GM19239 (cell line): ENCODE results near the gene MIEF1.
A peak's percentile ranks its signal among the peaks of the same experiment; 100 is the strongest.

Experiments used
- DNase-seq: peaks from one replicate; pipeline ENCODE4 v3.0.0; 2011; ENCODE audit warnings: low spot score; ENCODE audit not compliant: insufficient read length
- FAIRE-seq: peaks from 2 replicates; lab custom pipeline; 2011; peaks lifted over from hg19 to GRCh38; lab: Jason Lieb, UNC

The MIEF1 gene

DNA sequence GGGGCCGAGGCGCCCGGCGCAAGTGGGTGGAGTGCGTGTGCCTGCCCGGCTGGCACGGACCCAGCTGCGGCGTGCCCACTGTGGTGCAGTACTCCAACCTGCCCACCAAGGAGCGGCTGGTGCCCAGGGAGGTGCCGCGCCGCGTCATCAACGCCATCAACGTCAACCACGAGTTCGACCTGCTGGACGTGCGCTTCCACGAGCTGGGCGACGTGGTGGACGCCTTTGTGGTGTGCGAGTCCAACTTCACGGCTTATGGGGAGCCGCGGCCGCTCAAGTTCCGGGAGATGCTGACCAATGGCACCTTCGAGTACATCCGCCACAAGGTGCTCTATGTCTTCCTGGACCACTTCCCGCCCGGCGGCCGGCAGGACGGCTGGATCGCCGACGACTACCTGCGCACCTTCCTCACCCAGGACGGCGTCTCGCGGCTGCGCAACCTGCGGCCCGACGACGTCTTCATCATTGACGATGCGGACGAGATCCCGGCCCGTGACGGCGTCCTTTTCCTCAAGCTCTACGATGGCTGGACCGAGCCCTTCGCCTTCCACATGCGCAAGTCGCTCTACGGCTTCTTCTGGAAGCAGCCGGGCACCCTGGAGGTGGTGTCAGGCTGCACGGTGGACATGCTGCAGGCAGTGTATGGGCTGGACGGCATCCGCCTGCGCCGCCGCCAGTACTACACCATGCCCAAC lies 14.1 kb upstream of the MIEF1 start:
- FAIRE-seq (no peak), DNase-seq (no peak)

DNA sequence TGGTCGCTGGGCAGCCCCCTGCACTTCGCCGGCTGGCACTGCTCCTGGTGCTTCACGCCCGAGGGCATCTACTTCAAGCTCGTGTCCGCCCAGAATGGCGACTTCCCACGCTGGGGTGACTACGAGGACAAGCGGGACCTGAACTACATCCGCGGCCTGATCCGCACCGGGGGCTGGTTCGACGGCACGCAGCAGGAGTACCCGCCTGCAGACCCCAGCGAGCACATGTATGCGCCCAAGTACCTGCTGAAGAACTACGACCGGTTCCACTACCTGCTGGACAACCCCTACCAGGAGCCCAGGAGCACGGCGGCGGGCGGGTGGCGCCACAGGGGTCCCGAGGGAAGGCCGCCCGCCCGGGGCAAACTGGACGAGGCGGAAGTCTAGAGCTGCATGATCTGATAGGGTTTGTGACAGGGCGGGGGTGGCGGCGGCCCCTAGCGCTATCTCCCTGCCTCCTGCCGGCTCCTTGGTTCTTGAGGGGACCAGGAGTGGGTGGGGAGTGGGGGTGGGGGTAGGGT lies 13.5 kb upstream of the MIEF1 start:
- FAIRE-seq (no peak), DNase-seq (no peak)

DNA sequence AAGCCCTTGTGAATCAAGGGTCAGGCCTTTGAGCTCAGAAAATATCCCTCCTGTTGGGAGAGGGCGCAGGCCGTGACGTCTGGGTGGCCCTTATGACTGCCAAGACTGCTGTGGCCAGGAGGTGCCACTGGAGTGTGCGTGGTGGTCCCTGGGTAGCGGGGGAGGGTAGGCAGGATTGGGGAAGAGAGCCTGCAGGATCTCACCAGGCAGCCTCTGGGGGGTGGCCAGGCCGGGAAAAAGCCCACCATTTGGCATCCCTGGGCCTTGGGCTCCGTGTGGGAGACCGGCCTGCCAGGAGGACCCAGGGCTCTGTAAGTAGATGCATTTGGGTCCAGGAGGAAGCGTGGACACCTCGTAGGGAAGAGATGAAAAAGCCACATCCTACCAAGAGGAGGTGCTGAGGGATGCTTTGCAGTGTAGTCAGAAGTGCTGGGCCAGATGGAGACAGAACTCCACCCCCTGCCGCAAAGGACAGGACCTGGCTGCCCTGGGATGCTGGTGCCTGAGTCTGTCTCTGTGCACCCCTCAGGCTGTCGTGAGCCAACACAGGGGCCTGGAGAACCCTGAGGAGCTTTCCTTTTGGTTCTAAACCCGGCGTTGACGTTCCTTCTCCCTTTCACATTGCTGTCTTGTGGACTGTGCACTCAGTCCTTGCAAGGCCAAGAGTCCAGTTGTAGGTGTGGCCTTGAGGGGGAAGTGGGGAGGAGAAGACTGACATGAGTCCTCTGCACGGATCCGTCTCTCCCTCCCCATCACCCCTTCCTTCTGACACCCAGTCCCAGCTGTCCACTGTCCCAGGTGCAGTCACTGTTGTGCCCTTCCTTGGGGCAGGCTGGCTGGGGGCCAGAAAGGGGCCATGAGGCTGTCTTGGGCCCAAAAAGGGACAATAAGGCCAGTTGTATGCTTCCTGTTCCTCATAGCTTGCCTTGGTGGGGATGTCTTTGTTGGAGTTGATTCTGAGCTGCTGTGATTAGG lies 12.7 kb upstream of the MIEF1 start:
- FAIRE-seq (no peak), DNase-seq (no peak)

DNA sequence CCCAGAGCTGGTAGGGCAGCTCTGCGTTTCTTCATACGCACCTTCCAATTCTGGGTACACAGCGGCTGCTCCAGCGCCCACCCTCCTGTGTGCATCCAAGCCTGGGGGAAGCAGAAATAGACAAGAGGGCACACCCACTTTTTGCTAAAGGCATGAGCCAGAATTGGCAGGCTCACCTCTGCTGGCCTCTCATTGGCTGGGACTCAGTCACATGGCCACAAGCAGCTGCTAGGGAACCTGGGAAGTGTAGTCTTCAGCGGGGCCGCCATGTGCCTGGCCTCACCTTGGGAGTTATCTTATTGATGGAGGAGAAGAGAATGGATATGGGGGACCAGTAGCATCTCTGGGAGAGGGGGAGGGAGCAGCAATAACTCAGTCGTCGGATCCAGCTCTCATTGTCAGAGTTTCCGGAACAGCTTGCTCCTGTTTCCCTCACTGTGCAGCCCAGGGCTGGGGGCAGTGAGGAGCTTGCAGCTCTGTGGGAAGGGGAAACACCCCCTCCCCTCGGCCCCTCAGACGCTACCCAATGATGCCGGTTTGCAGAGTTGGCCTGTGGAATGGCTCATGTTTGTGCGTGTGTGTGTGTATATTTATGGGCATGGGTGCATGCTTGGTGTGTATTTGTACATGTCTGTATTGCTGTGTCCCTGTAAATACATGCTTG lies 11.8 kb upstream of the MIEF1 start:
- FAIRE-seq = peak; percentile 99
- peak; percentile 98 for DNase-seq

DNA sequence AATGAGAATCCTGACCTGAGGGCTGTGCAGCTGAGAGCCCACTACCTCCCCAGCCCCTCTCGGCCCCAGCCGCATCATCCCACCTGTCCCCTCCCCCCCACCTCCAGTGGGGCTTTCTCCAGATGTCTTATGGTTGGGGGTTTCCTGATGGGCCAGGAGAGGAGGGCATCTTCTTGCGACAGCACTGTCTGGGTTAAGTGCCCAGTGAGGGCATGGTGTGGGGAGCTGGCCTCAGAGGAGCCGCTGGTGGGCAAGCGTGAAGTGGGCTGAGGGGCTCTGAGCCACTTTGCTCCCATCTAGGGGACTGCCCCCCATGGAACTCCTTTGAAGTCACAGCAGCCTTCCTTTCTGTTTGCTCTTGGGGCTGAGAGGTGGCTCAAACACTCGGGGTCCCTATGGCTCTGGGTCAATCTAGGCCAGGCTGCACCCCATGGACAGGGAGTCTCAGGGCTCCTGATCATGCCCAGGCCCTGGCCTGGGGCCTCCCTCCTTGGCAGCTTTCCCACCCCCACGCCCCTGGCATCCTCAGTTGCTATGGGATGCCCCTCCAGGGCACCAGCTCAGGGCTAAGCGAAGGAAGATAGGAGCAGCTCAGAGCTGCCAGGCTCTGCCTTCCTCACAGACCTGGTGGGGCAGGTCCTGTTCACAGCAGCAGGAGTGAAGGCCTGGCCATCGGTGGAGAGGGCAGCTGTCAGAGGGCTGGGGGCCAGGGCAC lies 11.0 kb upstream of the MIEF1 start:
- FAIRE-seq = no peak
- DNase-seq = no peak

DNA sequence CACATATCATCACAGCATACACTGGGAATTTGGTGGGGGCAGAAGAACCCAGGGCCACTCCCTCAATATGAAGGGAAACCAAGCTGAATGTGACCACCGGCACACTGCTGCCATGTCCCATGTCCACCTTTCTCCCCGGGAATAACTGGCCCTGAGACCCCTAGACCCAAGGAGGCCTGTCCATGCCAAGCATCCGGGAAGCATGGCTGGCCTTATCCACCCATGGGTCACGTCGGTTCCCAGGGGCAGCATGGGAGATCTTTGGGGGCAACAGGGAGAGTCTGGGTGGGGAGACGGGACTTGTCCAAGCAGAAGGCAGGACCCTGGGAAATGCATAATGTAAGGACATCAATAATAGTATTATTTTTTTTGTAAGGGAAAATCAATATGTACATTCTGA lies 10.4 kb upstream of the MIEF1 start:
- FAIRE-seq (no peak), DNase-seq (no peak)

DNA sequence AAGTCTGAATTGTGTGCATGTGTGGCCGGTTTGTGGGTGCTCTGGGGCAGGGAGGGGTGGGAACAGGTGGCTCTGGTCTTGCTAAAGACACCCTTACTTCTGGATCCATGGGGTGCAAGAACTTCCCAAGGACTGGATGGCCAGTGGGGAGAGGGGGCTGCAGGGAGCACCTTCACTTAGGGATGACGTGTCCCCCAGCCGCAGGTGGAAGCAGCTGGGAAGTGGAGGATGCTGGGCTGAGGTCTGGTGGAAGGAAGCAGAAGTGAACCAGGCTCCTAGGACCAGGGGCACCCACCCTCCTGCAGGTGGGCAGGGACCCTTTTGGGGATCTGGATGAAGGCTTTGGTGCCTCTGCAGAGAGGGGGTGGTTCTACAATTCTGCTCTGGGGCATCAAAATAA lies 9.9 kb upstream of the MIEF1 start:
- FAIRE-seq (no peak), DNase-seq (no peak)

DNA sequence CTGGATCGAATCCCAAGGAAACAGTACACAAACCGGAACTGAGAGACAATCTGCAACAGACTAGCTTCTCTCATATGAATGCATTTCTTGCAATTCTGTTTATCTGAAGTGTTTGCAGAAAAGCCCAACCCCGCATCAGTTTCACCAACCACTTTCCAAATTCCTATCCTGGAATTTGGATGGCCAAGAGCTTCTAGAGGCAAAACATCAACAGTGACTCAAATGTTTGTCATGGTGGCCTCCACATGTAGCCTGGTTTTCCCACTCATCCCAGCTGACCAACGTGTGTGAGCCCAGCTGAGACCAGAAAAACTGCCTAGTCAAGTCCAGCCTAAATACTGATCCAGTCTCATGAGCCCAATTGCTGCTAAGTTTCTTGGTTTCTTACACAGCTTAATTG lies 8.3 kb upstream of the MIEF1 start:
- DNase-seq = no peak
- no peak for FAIRE-seq

DNA sequence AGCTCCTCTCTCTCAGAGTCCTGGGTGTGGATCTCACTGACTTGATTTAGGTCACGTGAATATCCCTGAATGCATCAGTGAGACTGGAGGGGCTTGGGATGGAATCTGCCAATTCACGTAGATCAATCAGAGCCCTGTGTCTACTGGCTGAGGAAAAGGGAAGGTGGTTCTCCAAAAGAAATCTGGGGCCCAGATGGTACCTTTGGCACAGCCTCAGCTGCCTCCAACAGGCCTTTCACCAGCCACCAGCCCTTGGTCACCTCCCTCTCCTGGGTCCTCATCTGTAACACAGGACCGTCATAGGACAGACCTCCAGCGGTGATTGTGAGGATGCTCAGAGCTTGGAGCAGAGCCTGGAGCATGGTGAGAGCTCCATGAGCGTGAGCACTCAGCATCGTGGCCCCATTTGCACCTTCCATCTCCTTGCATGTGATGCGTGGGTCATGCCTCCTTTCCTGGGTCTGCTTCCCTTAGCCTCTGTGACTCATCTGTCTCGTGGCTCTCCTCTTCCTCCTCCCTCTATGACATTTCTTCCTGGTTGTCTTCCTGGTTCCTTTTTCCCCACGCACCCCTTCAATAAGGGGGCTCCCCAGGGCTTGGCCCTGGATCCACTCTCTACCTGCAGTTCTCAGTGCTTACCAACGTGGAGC lies 7.5 kb upstream of the MIEF1 start:
- no peak for FAIRE-seq
- no peak for DNase-seq

DNA sequence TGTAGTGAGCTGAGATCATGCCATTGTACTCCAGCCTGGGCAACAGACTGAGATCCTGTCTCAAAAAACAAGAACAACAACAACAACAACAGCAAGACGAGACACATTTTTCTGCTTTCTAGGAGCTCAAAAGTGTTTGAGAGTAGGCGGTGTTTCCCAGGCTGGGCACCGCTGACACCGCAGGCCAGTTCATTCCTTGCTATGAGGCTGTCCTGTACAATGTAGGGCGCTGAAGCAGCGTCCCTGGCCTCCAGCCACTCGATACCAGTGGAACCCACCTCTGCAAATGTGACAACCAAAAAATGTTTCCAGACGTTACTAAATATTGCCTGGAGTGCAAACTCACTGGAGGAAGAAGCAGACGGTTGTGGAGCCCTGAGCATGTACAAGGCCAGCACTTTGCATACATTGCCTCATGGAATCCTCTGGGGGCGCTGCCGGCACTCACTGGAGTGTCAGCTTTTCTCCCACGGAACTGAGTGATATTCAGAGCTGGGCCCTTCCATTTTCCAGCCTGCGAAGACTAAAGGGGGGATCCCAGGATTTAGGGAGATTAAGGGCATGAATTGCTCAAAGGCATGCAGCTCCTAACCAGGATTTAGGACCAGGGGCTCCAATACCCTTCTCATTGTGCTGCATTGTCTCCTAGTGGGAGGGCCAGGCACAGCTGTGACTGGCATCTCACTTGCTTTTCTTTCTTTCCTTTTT lies 5.8 kb upstream of the MIEF1 start:
- DNase-seq = no peak
- peak; percentile 84 for FAIRE-seq

DNA sequence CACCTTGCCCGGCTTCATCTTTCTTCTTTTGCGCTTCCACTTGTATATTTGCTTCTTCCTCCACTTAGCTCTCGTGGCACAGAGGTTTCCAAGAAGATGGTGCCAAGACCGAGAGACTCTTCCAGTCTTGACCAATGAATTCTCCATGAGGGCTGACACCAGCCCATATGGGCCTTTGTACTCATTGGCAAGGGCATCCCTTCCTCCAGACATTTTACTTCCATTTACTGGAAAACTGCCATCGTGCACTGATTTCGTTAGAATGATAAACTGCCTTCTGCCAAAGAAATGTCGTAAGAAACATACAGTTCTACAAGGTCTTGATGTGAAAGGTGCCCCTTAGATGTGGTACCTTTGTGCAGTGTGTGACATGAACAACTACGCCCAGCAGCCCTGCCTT lies 4.7 kb upstream of the MIEF1 start:
- no peak for FAIRE-seq

DNA sequence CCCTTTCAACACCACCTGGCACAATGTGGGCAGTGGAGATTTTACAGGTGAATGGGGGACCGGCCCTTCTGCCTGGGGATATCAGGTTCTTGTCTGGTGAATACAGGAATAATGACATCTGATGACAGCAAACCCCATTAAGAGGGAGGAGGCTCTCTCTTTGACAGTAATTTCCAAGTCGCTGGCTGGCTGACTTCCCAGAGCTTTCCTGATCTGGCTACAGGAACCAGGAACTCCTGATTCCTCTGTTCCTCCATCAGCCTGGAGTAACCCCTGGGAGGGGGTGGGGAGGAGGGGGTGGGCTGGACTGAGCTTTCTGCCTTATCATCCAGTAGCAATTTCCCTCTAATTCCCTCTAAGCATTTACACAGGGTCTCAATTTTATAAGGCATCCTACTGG lies 3.7 kb upstream of the MIEF1 start:
- DNase-seq (no peak), FAIRE-seq (no peak)

More for the DNA sequence above, 4.7 kb upstream of the MIEF1 start:
- no peak for DNase-seq

DNA sequence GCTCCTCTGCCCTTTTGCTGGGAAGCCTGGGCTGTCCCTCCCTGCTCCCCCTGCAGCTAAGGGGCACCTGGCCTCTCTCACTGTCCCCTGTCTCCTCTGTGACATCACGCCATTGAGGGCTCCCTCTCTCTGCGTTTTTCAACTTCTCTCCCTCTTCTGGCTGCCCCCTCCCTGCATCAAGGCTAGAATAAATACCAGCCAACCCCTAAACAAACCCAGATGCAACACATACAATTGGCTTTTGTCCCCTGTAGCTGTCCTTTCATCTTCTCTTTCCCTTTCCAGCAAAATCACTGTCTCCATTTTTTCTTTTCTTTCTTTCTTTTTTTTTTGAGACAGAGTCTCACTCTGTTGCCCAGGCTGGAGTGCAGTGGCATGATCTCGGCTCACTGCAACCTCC lies 3.3 kb upstream of the MIEF1 start:
- no peak for FAIRE-seq
- no peak for DNase-seq

DNA sequence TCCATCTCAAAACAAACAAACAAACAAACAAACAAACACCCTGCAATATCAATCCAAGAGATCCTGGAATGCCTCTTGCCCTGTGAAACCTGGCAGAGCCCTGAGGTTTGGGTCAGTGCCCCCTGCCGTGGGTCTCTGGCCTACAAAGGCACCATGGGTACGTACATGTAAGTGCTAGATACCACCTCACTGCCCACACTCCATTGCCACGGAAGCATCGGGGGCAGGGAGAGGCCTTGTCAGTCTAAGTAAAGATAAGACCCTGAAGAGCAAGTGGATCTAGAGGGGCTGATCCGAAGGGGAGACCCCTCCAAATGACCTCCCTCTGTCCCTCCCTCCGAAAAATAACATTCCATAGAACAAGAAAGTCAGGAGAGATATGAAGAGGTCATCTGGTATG lies 2.0 kb upstream of the MIEF1 start:
- FAIRE-seq (no peak), DNase-seq (no peak)

DNA sequence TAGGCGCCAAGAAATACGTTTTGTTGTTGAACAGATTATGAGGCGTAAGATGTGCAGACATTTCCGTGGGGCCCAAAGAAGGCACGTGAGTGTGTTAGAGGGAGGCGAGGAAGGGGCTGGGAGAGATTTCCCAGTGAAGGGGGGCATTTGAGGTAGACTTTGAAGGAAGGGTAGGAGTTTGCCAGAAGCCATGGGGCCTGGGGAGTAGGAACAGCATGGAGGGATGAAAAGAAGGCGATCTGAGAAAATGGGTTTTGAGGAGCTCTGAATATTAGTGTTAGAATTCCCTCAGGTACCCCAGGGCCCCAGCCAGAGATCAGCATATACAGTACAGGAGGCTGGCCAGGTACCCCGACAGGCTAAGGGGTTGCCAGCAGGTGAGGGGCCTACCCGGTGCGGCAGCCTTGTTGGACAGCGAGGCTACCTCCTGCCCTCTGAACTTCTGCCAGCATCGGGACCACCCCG lies 414 bp upstream of the MIEF1 start:
- DNase-seq = no peak
- FAIRE-seq = no peak

DNA sequence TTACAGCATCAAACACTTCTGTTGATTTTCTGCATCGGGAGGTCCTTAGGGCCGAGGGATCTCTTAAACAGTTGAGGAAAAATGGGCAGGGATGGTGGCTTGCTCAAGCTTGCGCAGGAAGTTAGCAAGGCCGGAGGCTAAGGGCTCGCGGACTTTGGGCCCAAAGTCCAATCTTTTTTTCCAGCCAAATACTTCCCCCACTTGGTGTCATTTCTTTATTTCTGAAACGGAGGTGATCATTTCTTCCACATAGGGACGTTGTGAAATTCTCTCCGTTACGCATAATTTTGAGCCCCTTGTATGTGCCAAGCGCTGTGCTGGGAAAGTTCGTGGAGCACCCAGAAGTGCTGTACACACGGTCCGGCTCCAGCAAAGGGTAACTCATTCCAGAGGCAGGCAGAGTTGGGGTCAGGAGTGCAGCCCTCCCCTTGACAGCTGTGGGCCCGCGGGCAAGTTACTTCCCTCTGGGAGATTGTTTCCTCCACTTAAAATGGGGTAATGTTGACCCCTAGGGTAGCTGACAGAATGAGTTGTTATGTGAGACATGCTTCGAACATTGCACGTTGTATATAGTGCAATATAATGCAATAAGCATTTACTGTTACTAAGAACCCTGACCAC lies 809 bp downstream of the MIEF1 start:
- FAIRE-seq (peak; percentile 48), DNase-seq (no peak)

DNA sequence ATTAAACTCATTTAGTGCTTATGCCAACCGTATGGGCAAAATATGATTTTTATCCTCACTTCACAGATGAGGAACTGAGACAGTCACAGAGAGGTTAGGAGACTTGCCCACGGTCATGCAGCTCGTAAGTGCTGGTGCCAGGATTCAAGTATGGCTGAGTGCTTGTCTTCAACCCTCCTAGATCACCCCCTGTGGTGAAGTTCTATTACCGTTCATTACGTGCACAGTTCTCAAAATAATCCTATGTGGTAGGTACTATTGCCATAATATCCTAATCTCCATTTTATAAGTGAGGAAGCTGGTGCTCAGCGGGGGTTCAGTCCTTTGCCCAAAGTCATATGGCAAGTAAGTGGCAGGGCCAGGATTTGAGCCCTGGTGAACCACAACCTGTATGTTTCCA lies 1.5 kb downstream of the MIEF1 start:
- FAIRE-seq (peak; percentile 67), DNase-seq (no peak)

DNA sequence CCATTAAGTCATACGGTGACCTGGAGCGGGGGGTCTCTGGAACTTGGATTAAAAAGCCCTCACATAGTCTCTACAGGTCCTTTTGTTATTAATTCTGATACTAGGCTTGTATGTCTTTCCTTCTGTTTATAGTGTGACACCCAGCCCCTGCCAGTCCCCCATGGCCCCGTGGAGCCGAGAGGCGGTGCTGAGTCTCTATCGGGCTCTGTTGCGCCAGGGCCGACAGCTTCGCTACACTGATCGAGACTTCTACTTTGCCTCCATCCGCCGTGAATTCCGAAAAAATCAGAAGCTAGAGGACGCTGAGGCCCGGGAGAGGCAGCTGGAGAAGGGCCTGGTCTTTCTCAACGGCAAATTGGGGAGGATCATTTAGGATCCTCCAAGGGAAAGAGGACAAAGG lies 2.0 kb downstream of the MIEF1 start:
- no peak for DNase-seq
- FAIRE-seq = no peak
